ENCODE measurements around the gene MIPOL1. TPM values are rescaled to one million over a fixed set of nuclear protein-coding genes. Genes with fewer than 3 reads are reported as not detected.
A peak's percentile ranks its signal among the peaks of the same experiment; 100 is the strongest.
"Not testable (repeated sequence)": the region's sequence is repeated elsewhere in the genome, so short reads cannot be mapped to it uniquely, and the experiment has no call there.

The MIPOL1 gene
- total RNA-seq, 1 donor from 2014 or later, result 8.9 TPM

- no peaks in the 10 kb centered on the region for H3K4me1 ChIP-seq
- H3K9me3 ChIP-seq (replicated peaks), result peaks cover 4% of the 10 kb centered on the region
- TF ChIP-seq CTCF (IDR thresholded peaks at IDR 0.05; ENCODE audit: borderline replicate concordance), result peak; percentile 84
- no peaks in the 10 kb centered on the region for H3K36me3 ChIP-seq
- DNase-seq, result no peak
- intact Hi-C loops (cut with micrococcal nuclease), result no loop called here
- no peaks in the 10 kb centered on the region for H3K27me3 ChIP-seq (ENCODE audit: low read depth)
- no peak overlapping the region for H3K4me3 ChIP-seq
- no peak overlapping the region for H3K27ac ChIP-seq (replicated peaks)
Observed at GRCh38 chr14:37230551-37231194, 32.9 kb downstream of the MIPOL1 start.

DNA sequence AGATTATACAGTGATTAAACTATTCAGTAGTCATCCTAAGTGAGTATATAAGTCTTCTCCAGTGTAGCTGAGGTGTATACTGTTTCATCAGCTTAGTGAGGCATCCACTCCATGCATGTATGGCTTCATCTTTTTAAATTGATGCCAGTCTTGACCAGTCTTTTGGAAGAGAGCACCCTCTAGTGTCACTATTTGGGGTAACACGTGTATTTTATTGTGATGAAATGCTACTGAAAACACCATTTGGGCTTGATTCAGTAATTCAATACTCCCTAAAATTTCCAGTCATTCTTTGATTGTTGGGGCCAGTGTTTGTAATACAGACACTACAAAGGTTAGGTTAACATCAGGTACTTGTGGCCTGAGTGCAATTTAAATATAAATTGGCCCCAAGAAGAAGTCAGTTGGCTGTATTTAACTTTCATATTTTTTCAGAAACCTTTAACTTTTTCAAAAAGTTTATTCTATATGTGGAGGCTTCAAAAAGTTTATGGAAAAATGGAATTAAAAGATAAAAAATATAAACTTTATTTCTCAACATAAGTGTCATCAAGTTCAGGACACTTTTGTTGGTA lies 35.3 kb downstream of the MIPOL1 start:
- H3K9me3 ChIP-seq (replicated peaks), result no peaks in the 10 kb centered on the region
- peak; percentile 67 for TF ChIP-seq CTCF (IDR thresholded peaks at IDR 0.05; ENCODE audit: borderline replicate concordance)
- no peaks in the 10 kb centered on the region for H3K36me3 ChIP-seq
- H3K4me3 ChIP-seq, result no peak overlapping the region
- H3K4me1 ChIP-seq, result no peaks in the 10 kb centered on the region
- DNase-seq, result no peak
- no peaks in the 10 kb centered on the region for H3K27me3 ChIP-seq (ENCODE audit: low read depth)
- intact Hi-C loops (cut with micrococcal nuclease), result no loop called here
- H3K27ac ChIP-seq (replicated peaks), result no peak overlapping the region

DNA sequence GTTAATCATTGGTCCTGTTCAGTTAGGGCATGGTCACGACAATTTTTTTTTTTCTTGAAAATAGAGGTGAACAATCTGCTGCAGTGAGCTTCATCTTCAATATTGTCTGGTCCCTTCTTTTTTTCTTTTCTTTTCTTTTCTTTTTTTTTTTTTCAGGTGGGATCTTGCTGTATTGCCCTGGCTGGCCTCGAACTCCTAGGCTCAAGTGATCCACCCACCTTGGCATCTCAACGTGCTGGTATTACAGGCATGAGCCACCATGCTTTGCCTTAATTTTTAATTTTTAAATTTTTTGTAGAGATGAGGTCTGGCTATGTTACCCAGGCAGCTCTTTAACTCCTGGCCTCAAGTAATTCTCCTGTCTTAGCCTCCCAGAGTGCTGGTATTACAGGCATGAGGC lies 36.5 kb downstream of the MIPOL1 start:
- TF ChIP-seq CTCF (IDR thresholded peaks at IDR 0.05; ENCODE audit: borderline replicate concordance), result no peak
- Histone ChIP-seq H3K27me3 (ENCODE audit: low read depth) (no peaks in the 10 kb centered on the region), H3K4me1 (no peaks in the 10 kb centered on the region), H3K27ac (replicated peaks) (no peak overlapping the region), H3K9me3 (replicated peaks) (no peaks in the 10 kb centered on the region), H3K36me3 (no peaks in the 10 kb centered on the region), H3K4me3 (no peak overlapping the region)
- intact Hi-C loops (cut with micrococcal nuclease), result no loop called here
- DNase-seq, result no peak

DNA sequence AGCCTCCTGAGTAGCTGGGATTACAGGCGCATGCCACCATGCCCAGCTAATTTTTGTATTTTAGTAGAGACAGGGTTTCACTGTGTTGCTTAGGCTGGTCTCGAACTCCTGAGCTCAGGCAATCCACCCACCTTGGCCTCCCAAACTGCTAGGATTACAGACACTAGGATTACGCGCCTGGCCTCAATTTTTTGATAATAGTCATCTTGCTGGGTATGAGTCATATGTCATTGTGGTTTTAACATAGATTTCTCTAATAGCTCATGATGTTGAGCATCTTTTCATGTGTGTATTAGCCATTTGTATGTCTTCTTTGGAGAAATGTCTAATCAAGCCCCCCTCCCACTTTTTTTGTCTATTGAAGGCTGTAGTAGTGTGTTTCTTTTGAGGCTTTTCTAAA lies 38.3 kb downstream of the MIPOL1 start:
- H3K27me3 ChIP-seq (ENCODE audit: low read depth); H3K4me3 ChIP-seq; H3K27ac ChIP-seq (replicated peaks); H3K9me3 ChIP-seq (replicated peaks); DNase-seq; H3K36me3 ChIP-seq; intact Hi-C loops (cut with micrococcal nuclease); H3K4me1 ChIP-seq: not testable (repeated sequence)

GRCh38 chr14:37237094-37237493 lies 39.4 kb downstream of the MIPOL1 start:
- intact Hi-C loops (cut with micrococcal nuclease), result no loop called here
- TF ChIP-seq CTCF (IDR thresholded peaks at IDR 0.05; ENCODE audit: borderline replicate concordance), result no peak
- Histone ChIP-seq H3K27ac (replicated peaks) (no peak overlapping the region), H3K4me3 (no peak overlapping the region), H3K36me3 (no peaks in the 10 kb centered on the region), H3K9me3 (replicated peaks) (no peaks in the 10 kb centered on the region), H3K4me1 (no peaks in the 10 kb centered on the region), H3K27me3 (ENCODE audit: low read depth) (no peaks in the 10 kb centered on the region)
- no peak for DNase-seq

GRCh38 chr14:37237735-37238200 lies 40.0 kb downstream of the MIPOL1 start:
- no peak overlapping the region for H3K4me3 ChIP-seq
- no peaks in the 10 kb centered on the region for H3K9me3 ChIP-seq (replicated peaks)
- H3K27ac ChIP-seq (replicated peaks), result no peak overlapping the region
- no peak for DNase-seq
- H3K27me3 ChIP-seq (ENCODE audit: low read depth), result no peaks in the 10 kb centered on the region
- intact Hi-C loops (cut with micrococcal nuclease), result no loop called here
- H3K36me3 ChIP-seq, result no peaks in the 10 kb centered on the region
- no peaks in the 10 kb centered on the region for H3K4me1 ChIP-seq
- TF ChIP-seq CTCF (IDR thresholded peaks at IDR 0.05; ENCODE audit: borderline replicate concordance), result no peak
